PC-9 (cell line): ENCODE measurements around the gene MAML3. TPM values are rescaled to one million over a fixed set of nuclear protein-coding genes. Genes with fewer than 3 reads are reported as not detected.

Experiments used
- BruUV-seq: library from RNA; stranded (reverse); fragments of 400-500 nt; replicated peaks from 2 replicates; lab custom pipeline; 2021; lab: Mats Ljungman, UMichigan
- CTCF ChIA-PET: fragments of 300-600 bp; sonication (Branson Sonifier 250); formaldehyde crosslinking; loops from one replicate; lab custom pipeline; 2022; ENCODE audit warnings: antibody characterized with exemption; lab: Charles Lee
- POLR2A ChIA-PET: fragments of 300-600 bp; sonication (Branson Sonifier 250); formaldehyde crosslinking; loops from one replicate; lab custom pipeline; 2022; ENCODE audit warnings: antibody characterized with exemption; ENCODE audit not compliant: unreplicated experiment; lab: Charles Lee
- DNase-seq, 2 experiments: peaks; one replicate each; pipeline versions ENCODE4 v3.0.0 to v3.0.0-alpha.2; 2015 to 2022; ENCODE audit warnings: mixed read lengths in 1 of 2
- H2AFZ ChIP-seq: fragments of 200-600 bp; sonication (generic); 2 replicates; pipeline ENCODE4 v1.8.1; 2017; ENCODE audit warnings: antibody characterized with exemption
- H3F3A ChIP-seq: fragments of 200-600 bp; sonication (generic); 2 replicates; pipeline ENCODE4 v1.8.1; 2017; ENCODE audit warnings: antibody characterized with exemption, mild to moderate bottlenecking, low read depth; ENCODE audit not compliant: insufficient read depth
- H3K27ac ChIP-seq: fragments of 200-600 bp; sonication (generic); 2 replicates; pipeline ENCODE4 v1.6.1; 2016; ENCODE audit warnings: mixed run types
- H3K27me3 ChIP-seq: fragments of 200-600 bp; sonication (generic); 2 replicates; pipeline ENCODE4 v1.6.1; 2016; ENCODE audit warnings: low read depth, mixed run types; ENCODE audit not compliant: insufficient read depth
- H3K36me3 ChIP-seq: fragments of 200-600 bp; sonication (generic); 2 replicates; pipeline ENCODE4 v1.6.1; 2016; ENCODE audit warnings: low read depth, mixed run types
- H3K4me1 ChIP-seq: fragments of 200-600 bp; sonication (generic); replicated peaks from 2 replicates; pipeline ENCODE4 v1.6.1; 2016; ENCODE audit warnings: mixed run types; ENCODE audit not compliant: insufficient read depth
- H3K4me2 ChIP-seq: fragments of 200-600 bp; sonication (generic); 2 replicates; pipeline ENCODE4 v1.6.1; 2017; ENCODE audit warnings: mixed run types
- H3K4me3 ChIP-seq: fragments of 200-600 bp; sonication (generic); 2 replicates; pipeline ENCODE4 v1.6.1; 2016; ENCODE audit warnings: mixed run types
- H3K79me2 ChIP-seq: fragments of 200-600 bp; sonication (generic); 2 replicates; pipeline ENCODE4 v1.6.1; 2017; ENCODE audit warnings: low read depth, mixed run types
- H3K9me2 ChIP-seq: fragments of 200-600 bp; sonication (generic); 2 replicates; pipeline ENCODE4 v1.8.1; 2017; ENCODE audit warnings: mild to moderate bottlenecking; ENCODE audit not compliant: insufficient read depth
- H3K9me3 ChIP-seq: fragments of 200-600 bp; sonication (generic); 2 replicates; pipeline ENCODE4 v1.8.1; 2016; ENCODE audit warnings: low read depth; ENCODE audit not compliant: insufficient read depth
- H4K20me1 ChIP-seq: fragments of 200-600 bp; sonication (generic); 2 replicates; pipeline ENCODE4 v1.8.1; 2017; ENCODE audit not compliant: insufficient read depth
- CTCF ChIP-seq: fragments of 200-600 bp; sonication (generic); conservative IDR thresholded peaks from 2 replicates; pipeline ENCODE4 v1.6.1; 2017; ENCODE audit warnings: mixed run types, antibody characterized with exemption, mild to moderate bottlenecking, moderate library complexity
- EZH2 ChIP-seq: fragments of 200-600 bp; sonication (generic); IDR thresholded peaks from 2 replicates; pipeline ENCODE4 v1.8.0; 2017; ENCODE audit warnings: antibody characterized with exemption, low read depth
- intact Hi-C: fragments of 100-400 bp; cut with micrococcal nuclease; formaldehyde crosslinking; loops from one replicate; pipeline ENCODE4 v1.10.0; 2022; ENCODE audit not compliant: unreplicated experiment
- total RNA-seq: library from RNA; stranded (reverse); gene quantifications from 2 replicates; pipeline ENCODE4 v1.2.3, GENCODE V29; 2021

The MAML3 gene
- total RNA-seq, 1 experiment from 2014 or later = 15.2 TPM

GRCh38 chr4:139834226-139834662 lies 319.7 kb downstream of the MAML3 start:
- POLR2A ChIA-PET = no interaction called here
- BruUV-seq = no TSS peak
- Histone ChIP-seq H3K4me1 (no peaks in the 10 kb centered on the region), H2AFZ (no peak overlapping the region), H3F3A (no peaks in the 10 kb centered on the region), H3K4me3 (no peak overlapping the region), H3K79me2 (no peaks in the 10 kb centered on the region), H3K36me3 (no peaks in the 10 kb centered on the region), H3K9me3 (no peaks in the 10 kb centered on the region), H4K20me1 (no peaks in the 10 kb centered on the region), H3K9me2 (no peaks in the 10 kb centered on the region), H3K27me3 (no peaks in the 10 kb centered on the region), H3K27ac (no peak overlapping the region), H3K4me2 (no peak overlapping the region)
- intact Hi-C loops = no loop called here
- TF ChIP-seq CTCF (no peak), EZH2 (no peak)
- no peak for DNase-seq
- CTCF ChIA-PET = no interaction called here

- H3K9me2 ChIP-seq = no peaks in the 10 kb centered on the region
- no peaks in the 10 kb centered on the region for H3F3A ChIP-seq
- H3K4me1 ChIP-seq = no peaks in the 10 kb centered on the region
- ChIA-PET POLR2A (no interaction called here), CTCF (no interaction called here)
- no peak overlapping the region for H3K27ac ChIP-seq
- H4K20me1 ChIP-seq = no peaks in the 10 kb centered on the region
- H3K36me3 ChIP-seq = no peaks in the 10 kb centered on the region
- H3K4me2 ChIP-seq = no peak overlapping the region
- no peaks in the 10 kb centered on the region for H3K9me3 ChIP-seq
- H3K79me2 ChIP-seq = no peaks in the 10 kb centered on the region
- H2AFZ ChIP-seq = no peak overlapping the region
- intact Hi-C loops = no loop called here
- no TSS peak for BruUV-seq
- no peaks in the 10 kb centered on the region for H3K27me3 ChIP-seq
- H3K4me3 ChIP-seq = no peak overlapping the region
- no peak for DNase-seq
- TF ChIP-seq CTCF (no peak), EZH2 (no peak)
Measured at GRCh38 chr4:139833151-139833910, 320.7 kb downstream of the MAML3 start.

- Histone ChIP-seq H3F3A (no peaks in the 10 kb centered on the region), H3K4me3 (no peak overlapping the region), H3K27me3 (no peaks in the 10 kb centered on the region), H3K4me1 (no peaks in the 10 kb centered on the region), H3K4me2 (no peak overlapping the region), H4K20me1 (no peaks in the 10 kb centered on the region), H3K27ac (no peak overlapping the region), H2AFZ (no peak overlapping the region), H3K36me3 (no peaks in the 10 kb centered on the region), H3K9me3 (no peaks in the 10 kb centered on the region), H3K79me2 (no peaks in the 10 kb centered on the region), H3K9me2 (no peaks in the 10 kb centered on the region)
- BruUV-seq = no TSS peak
- TF ChIP-seq EZH2 (no peak), CTCF (no peak)
- DNase-seq = no peak
- ChIA-PET CTCF (no interaction called here), POLR2A (no interaction called here)
- intact Hi-C loops = no loop called here
Measured at GRCh38 chr4:139828966-139829664, 324.9 kb downstream of the MAML3 start.
